Parathyroid adenoma (tissue), 2 donors: ENCODE measurements around the gene RRP8.
A peak's percentile ranks its signal among the peaks of the same experiment; 100 is the strongest.

ENCODE experiments used
- H2AFZ ChIP-seq: fragments of 300-600 bp; sonication (generic); one replicate; pipeline ENCODE4 v1.7.0; 2017; ENCODE audit warnings: antibody characterized with exemption, mild to moderate bottlenecking
- H3K27ac ChIP-seq: fragments of 300-600 bp; sonication (generic); one replicate; pipeline ENCODE4 v1.7.0; 2017
- H3K27me3 ChIP-seq: fragments of 300-600 bp; sonication (generic); one replicate; pipeline ENCODE4 v1.7.0; 2017; ENCODE audit warnings: low read length; ENCODE audit not compliant: control insufficient read depth, insufficient read depth
- H3K36me3 ChIP-seq: fragments of 300-600 bp; sonication (generic); one replicate; pipeline ENCODE4 v1.7.0; 2017; ENCODE audit warnings: low read length; ENCODE audit not compliant: control insufficient read depth, insufficient read depth
- H3K4me1 ChIP-seq: fragments of 300-600 bp; sonication (generic); one replicate; pipeline ENCODE4 v1.7.0; 2017; ENCODE audit warnings: control low read depth
- H3K4me2 ChIP-seq: fragments of 300-600 bp; sonication (generic); one replicate; pipeline ENCODE4 v1.7.0; 2017; ENCODE audit warnings: low read length
- H3K4me3 ChIP-seq: fragments of 300-600 bp; sonication (generic); one replicate; pipeline ENCODE4 v1.7.0; 2017; ENCODE audit warnings: low read depth, low read length
- H3K79me2 ChIP-seq: fragments of 300-600 bp; sonication (generic); one replicate; pipeline ENCODE4 v1.7.0; 2017; ENCODE audit warnings: control low read depth
- H3K9ac ChIP-seq: fragments of 300-600 bp; sonication (generic); one replicate; pipeline ENCODE4 v1.7.0; 2017; ENCODE audit warnings: mild to moderate bottlenecking
- H3K9me3 ChIP-seq: fragments of 300-600 bp; sonication (generic); one replicate; pipeline ENCODE4 v1.7.0; 2017; ENCODE audit warnings: low read length; ENCODE audit not compliant: control insufficient read depth
- TF ChIP-seq, protein P1 (sequence below): fragments of 300-600 bp; sonication (generic); IDR thresholded peaks from one replicate; pipeline ENCODE4 v1.7.0; 2017; ENCODE audit warnings: antibody characterized with exemption, mild to moderate bottlenecking
- donor health status: primary hyperparathyroidism.

RRP8 gene

DNA sequence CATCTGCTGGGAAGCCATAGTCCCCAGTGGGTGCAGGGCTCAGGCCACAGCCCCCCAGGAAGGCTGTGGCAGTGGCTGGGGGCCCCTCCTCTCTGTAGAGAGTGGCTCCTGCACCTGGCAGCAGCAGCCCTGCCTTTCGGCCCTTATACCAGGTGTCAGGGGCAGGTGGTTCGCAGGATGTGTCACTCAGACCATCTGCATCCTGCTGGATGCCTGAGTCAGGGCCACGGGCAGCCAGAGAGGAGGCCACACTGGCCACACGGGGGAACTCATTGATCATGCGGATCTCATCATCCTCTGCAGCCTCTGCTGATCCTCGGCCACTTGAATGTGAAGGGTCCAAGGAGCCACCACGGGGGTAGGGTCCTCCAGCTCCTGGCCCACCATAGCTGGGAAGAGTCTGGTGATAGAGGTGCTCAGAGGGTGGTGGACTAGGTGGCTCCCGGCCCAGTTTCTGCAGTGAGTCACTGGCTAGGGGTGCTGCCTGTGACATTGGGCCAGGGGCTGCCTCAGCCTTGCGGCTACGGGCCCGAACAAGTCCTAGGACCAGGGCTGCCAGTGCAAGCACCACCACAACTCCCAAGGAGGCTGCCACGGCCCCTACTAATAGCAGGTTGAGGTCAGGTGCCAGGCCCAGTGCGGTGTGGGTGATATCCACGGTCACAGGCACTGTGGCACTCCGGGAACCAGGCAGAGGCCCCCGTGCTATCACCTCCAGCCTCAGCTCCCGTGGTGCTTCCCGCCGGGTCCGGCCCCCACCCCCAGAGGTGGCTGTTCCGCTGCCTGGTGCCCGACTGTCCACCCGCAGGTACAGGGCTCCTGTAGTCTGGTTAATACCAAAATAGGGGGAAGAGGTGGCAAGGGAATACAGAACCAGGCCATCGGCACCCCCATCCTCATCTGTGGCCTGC is 19.1 kb upstream of the RRP8 start:
- TF ChIP-seq, protein P1, sequence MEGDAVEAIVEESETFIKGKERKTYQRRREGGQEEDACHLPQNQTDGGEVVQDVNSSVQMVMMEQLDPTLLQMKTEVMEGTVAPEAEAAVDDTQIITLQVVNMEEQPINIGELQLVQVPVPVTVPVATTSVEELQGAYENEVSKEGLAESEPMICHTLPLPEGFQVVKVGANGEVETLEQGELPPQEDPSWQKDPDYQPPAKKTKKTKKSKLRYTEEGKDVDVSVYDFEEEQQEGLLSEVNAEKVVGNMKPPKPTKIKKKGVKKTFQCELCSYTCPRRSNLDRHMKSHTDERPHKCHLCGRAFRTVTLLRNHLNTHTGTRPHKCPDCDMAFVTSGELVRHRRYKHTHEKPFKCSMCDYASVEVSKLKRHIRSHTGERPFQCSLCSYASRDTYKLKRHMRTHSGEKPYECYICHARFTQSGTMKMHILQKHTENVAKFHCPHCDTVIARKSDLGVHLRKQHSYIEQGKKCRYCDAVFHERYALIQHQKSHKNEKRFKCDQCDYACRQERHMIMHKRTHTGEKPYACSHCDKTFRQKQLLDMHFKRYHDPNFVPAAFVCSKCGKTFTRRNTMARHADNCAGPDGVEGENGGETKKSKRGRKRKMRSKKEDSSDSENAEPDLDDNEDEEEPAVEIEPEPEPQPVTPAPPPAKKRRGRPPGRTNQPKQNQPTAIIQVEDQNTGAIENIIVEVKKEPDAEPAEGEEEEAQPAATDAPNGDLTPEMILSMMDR, result no peak
- no peak overlapping the region for H3K4me2 ChIP-seq

DNA sequence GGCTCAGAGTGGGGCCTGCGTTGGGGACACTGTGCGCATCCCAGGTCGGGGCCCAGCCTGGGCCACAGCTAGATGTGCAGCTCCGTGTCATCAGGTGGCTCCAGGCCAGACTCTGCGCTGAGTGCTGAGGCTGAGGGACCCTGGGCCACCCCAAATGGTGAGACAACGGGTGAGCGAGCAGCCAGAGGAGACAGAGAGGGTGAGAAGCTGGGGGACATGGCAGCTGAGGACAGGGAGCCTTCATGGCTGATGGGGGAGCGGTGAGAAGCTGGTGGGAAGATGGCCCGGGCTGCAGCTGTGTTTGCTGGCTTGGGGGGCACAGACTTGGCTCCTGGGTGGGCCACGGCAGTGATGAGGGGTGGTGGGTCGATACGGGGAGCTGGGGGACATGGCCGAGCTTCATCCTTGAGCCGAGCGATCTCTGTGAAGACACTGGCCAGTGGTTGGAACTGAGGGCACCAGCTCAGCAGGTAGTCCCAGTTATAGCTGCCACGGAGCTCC is 18.3 kb upstream of the RRP8 start:
- Histone ChIP-seq H2AFZ (no peak overlapping the region), H3K27me3 (no peaks in the 10 kb centered on the region), H3K4me2 (no peak overlapping the region), H3K79me2 (no peaks in the 10 kb centered on the region), H3K9me3 (no peaks in the 10 kb centered on the region), H3K4me1 (peaks cover 2% of the 10 kb centered on the region), H3K4me3 (no peak overlapping the region), H3K27ac (no peak overlapping the region), H3K36me3 (no peaks in the 10 kb centered on the region), H3K9ac (no peak overlapping the region)
- TF ChIP-seq, protein P1, result no peak

More for the DNA sequence above, 19.1 kb upstream of the RRP8 start:
- Histone ChIP-seq H3K9ac (no peak overlapping the region), H2AFZ (no peak overlapping the region), H3K36me3 (no peaks in the 10 kb centered on the region), H3K27ac (no peak overlapping the region), H3K27me3 (no peaks in the 10 kb centered on the region), H3K4me3 (no peak overlapping the region), H3K9me3 (no peaks in the 10 kb centered on the region), H3K79me2 (no peaks in the 10 kb centered on the region), H3K4me1 (peaks cover 2% of the 10 kb centered on the region)

DNA sequence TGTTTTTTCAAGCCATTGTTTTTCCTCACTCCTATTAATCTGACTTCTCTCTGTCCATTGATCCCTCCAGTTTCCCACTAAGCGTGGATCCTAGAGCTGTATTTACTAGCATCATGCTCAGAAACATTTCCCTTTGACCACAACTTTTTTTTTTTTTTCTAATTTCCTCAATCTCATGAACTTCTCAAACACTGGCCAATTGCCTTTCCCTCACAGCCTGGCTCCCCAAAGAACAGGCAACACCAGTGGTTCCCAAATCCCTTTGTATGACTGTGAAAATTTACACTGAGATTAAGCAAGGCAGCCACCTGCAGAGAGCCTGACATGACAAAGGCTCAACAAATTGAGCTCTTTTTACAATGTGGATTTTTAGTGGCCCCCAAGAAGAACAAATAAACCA is 17.2 kb upstream of the RRP8 start:
- Histone ChIP-seq H3K9ac (no peak overlapping the region), H3K9me3 (no peaks in the 10 kb centered on the region), H3K27me3 (no peaks in the 10 kb centered on the region), H3K4me3 (no peak overlapping the region), H2AFZ (no peak overlapping the region), H3K79me2 (no peaks in the 10 kb centered on the region), H3K36me3 (no peaks in the 10 kb centered on the region), H3K27ac (no peak overlapping the region), H3K4me2 (no peak overlapping the region), H3K4me1 (peaks cover 2% of the 10 kb centered on the region)
- TF ChIP-seq, protein P1, result no peak

DNA sequence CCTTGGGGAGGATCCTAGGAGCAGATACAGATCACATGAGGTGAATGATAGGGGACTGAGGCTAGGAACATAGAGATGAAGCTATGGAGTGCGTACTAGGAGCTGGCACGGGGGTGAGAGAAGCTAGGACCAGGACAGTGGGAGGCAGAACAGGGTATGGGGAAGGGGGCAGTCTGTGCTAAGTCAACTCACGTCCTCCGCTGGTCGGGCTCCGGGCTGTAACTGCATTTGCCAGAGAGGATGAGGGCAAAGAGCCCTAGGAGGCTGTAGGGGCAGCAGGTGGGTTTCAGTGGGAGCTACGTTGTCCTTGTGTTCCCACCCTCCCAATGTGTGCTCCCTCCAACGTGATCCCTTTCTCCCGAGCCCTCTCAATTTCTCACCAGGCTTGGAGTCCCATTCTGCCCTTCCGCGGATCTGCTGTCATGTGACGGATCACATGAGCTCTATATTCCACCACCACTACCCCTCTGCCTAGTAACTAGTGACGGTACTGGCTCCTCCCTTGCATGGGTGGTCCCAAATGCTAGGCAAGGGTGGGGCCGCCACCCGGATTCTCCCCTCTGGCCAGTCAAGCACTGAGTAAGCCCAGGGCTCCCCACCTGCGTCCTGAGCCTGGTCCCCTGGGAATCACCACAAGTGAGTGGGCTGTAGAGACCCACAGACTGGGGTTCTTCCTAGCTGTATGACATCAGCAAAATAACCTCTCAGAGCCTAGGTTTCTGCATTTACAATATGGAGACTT is 15.8 kb upstream of the RRP8 start, which contains the start of gene TPP1:
Gene TPP1, minus strand, starts transcription at position 419 of the 742 bp plus-strand sequence. Its CDS starts 22 bp downstream, at position 397.
- H3K27ac ChIP-seq, result peak within 1 kb of the TSS; percentile 67
- no peaks in the 10 kb centered on the region for H3K36me3 ChIP-seq
- H3K9ac ChIP-seq, result no peak within 1 kb of the TSS
- H3K4me3 ChIP-seq, result peak within 1 kb of the TSS; percentile 81
- H2AFZ ChIP-seq, result peak within 1 kb of the TSS; percentile 33
- no peaks in the 10 kb centered on the region for H3K79me2 ChIP-seq
- H3K27me3 ChIP-seq, result no peaks in the 10 kb centered on the region
- peaks cover 2% of the 10 kb centered on the region for H3K4me1 ChIP-seq
- TF ChIP-seq, protein P1, result no peak
- no peaks in the 10 kb centered on the region for H3K9me3 ChIP-seq
- H3K4me2 ChIP-seq, result peak within 1 kb of the TSS; percentile 91
